ENCODE results near the gene ARHGAP44.
A peak's percentile ranks its signal among the peaks of the same experiment; 100 is the strongest.
"Not testable (repeated sequence)": the region's sequence is repeated elsewhere in the genome, so short reads cannot be mapped to it uniquely, and the experiment has no call there.

ARHGAP44 gene

DNA sequence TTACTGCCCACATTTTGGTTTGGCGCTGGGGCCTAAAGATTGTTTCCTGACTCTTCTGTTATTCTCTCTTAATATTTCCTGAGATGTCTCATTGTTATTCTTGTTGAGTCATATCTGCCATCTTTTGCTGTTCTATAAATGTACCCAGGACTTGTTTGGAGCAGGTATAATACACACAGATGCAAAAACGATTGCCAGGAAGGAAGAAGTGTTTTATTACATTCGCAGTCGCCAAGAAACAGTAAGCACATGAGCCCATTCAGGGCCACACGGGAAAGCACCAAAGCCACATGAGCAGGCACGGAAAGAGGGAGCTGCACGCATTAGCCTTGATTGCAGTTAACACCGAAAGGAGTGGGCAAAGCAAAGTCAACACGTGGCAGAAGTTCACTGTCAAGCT lies 70.2 kb downstream of the ARHGAP44 start:
- H3K4me3 ChIP-seq (ENCODE audit: low read depth, low read length): no peak overlapping the region
- TF ChIP-seq, protein P1, sequence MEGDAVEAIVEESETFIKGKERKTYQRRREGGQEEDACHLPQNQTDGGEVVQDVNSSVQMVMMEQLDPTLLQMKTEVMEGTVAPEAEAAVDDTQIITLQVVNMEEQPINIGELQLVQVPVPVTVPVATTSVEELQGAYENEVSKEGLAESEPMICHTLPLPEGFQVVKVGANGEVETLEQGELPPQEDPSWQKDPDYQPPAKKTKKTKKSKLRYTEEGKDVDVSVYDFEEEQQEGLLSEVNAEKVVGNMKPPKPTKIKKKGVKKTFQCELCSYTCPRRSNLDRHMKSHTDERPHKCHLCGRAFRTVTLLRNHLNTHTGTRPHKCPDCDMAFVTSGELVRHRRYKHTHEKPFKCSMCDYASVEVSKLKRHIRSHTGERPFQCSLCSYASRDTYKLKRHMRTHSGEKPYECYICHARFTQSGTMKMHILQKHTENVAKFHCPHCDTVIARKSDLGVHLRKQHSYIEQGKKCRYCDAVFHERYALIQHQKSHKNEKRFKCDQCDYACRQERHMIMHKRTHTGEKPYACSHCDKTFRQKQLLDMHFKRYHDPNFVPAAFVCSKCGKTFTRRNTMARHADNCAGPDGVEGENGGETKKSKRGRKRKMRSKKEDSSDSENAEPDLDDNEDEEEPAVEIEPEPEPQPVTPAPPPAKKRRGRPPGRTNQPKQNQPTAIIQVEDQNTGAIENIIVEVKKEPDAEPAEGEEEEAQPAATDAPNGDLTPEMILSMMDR (IDR thresholded peaks at IDR 0.05; ENCODE audit: control insufficient read depth, extremely low read depth, insufficient read depth): no peak
- peak; percentile 76 for DNase-seq (ENCODE audit: low read depth)

DNA sequence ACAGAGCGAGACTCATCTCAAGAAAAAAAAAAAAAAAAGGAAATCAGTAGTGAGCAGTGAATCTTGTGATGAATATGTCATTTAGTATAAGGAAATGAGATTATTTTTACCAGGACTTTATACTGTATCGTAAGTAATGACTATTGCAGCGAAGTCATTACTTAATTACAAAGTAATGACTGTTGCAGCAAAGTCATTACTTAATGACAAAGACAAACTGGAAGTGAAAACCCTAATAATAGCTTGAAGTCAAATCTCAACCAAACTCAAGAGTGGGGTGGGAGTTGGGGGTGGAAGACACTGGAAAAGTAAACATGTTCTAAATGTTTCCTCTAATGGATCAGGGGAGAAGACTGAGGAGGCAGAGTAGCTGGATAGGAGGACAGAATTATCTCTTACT lies 76.5 kb downstream of the ARHGAP44 start:
- no peak for DNase-seq (ENCODE audit: low read depth)
- TF ChIP-seq, protein P1 (IDR thresholded peaks at IDR 0.05; ENCODE audit: control insufficient read depth, extremely low read depth, insufficient read depth): no peak
- no peak overlapping the region for H3K4me3 ChIP-seq (ENCODE audit: low read depth, low read length)

DNA sequence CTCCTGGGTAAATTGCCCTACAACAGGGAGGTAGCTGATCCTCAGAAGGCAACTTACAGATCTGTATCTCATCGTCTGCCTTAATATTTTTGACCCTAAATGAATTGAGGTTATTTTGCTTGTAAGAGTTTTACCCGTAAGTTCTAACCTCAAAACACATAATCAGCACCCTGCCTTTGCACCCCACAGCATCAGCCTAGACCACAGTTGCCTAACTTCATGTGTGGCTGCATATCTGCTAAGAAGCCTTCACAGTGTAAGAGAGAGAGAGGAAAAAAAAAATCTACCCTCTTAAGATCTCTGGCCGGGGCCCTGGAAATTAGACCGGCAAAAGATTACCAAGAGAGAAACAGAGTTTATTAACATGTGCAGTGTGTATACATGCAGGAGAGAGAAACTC lies 76.9 kb downstream of the ARHGAP44 start:
- TF ChIP-seq, protein P1 (IDR thresholded peaks at IDR 0.05; ENCODE audit: control insufficient read depth, extremely low read depth, insufficient read depth): no peak
- no peak overlapping the region for H3K4me3 ChIP-seq (ENCODE audit: low read depth, low read length)
- DNase-seq (ENCODE audit: low read depth): no peak

DNA sequence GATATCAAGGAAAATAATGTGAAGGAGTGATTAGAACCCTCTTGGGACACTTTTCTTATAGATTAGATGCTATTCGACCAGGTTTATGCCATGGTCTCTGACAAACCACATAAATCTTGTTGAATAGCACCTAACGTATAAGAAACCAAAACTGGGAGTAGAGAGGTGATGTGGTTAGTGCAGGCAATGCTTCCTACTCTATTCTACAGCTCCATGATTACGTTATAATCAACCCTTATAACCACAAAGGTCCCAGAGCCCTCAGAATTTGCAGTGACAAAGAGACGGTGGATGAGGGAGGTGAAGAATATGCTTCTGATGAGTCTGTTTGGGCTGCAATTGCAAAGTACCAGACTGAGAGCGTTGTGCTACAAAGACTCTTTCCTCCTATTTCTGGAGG lies 78.4 kb downstream of the ARHGAP44 start:
- TF ChIP-seq, protein P1 (IDR thresholded peaks at IDR 0.05; ENCODE audit: control insufficient read depth, extremely low read depth, insufficient read depth): no peak
- no peak overlapping the region for H3K4me3 ChIP-seq (ENCODE audit: low read depth, low read length)
- DNase-seq (ENCODE audit: low read depth): no peak

DNA sequence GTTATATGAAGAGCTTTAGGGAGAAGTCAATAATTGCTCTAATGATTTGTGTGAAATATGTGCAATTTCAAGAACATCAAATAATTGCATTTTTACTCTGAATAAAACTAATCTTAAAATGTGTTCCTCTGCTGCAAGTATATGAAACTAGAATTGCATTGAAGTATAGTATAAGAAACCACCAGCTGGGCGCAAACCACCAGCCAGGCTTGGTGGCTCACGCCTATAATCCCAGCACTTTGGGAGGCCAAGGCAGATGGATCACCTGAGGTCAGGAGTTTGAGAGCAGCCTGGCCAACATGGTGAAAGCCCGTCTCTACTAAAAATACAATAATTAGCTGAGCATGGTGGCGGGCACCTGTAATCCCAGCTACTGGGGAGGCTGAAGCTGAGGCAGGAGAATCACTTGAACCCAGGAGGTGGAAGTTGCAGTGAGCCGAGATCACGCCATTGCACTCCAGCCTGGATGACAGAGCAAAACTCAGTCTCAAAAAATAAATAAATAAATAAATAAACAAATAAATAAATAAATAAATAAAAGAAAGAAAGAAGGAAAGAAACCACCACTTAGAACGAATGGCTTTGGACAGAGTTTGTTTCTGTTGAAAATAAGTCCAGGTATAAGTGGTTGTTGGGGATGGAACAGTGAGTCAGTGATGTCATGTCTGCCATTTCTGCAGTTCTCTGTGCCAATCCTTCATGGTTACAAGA lies 84.3 kb downstream of the ARHGAP44 start:
- DNase-seq (ENCODE audit: low read depth); H3K4me3 ChIP-seq (ENCODE audit: low read depth, low read length): not testable (repeated sequence)

DNA sequence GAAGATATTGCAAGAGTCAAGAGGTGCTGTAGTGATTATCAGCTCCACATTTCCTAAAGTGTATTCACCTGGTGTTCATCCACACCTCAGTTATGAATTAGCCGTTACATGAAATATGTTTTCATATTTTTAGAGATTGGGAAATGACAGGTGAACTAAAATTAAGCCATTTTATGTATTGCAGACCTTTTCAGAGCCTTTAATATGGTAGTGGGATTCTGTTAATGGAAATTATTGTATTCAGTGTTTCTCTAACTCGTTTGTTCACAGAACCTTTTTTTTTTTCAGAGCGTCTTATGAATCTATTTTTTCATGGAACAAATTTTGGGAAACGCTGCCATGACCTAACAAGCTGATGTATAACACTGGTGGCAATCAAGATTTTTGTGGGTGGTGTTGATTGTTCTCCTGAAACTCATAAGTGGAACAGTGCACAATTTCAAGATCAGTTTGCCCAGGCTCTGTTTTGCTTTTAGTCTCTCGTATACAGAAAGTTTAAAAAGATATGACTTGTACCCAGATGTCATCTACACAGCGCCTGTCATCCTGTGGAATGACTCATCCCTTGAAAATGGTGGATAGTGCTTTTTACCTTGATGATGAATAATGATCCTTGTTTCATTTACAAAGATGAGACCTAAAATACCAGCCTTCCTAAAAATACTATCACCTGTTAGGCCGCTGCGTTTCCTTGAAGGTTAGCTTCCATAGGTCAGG lies 88.8 kb downstream of the ARHGAP44 start:
- DNase-seq (ENCODE audit: low read depth): no peak

DNA sequence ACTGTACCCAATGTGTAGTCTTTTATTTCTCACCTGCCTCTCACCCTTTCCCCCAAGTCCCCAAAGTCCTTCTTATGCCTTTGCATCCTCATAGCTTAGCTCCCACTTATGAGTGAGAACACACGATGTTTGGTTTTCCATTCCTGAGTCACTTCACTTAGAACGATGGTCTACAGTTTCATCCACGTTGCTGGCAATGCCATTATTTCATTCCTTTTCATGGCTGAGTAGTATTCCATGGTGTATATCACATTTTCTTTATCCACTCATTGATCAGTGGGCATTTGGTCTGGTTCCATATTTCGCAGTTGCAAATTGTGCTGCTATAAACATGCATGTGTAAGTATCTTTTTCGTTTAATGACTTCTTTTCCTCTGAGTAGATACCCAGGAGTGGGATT lies 89.8 kb downstream of the ARHGAP44 start:
- DNase-seq (ENCODE audit: low read depth); H3K4me3 ChIP-seq (ENCODE audit: low read depth, low read length): not testable (repeated sequence)

More for the DNA sequence above, 88.8 kb downstream of the ARHGAP44 start:
- H3K4me3 ChIP-seq (ENCODE audit: low read depth, low read length): no peak overlapping the region
- TF ChIP-seq, protein P1 (IDR thresholded peaks at IDR 0.05; ENCODE audit: control insufficient read depth, extremely low read depth, insufficient read depth): no peak

DNA sequence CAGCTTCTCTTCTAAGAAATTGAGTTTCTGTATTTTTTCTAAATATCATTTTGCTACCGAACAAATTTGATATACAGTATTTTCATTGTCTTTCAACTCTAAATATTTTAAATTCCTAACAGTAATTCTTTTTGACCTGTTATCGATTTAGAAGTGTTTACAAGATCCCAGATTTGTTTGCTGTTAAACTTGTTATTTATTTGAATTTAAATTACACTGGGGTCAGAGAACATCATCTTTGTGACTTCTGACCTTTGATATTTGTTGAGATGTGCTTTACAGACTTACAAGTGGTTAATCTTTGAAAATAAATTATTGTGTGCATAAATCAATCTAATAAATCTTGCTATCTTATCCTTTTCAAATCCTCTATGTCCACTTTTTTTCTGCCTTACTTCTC lies 94.2 kb downstream of the ARHGAP44 start:
- H3K4me3 ChIP-seq (ENCODE audit: low read depth, low read length): no peak overlapping the region
- TF ChIP-seq, protein P1 (IDR thresholded peaks at IDR 0.05; ENCODE audit: control insufficient read depth, extremely low read depth, insufficient read depth): no peak
- DNase-seq (ENCODE audit: low read depth): no peak
